Chondrocyte (in vitro differentiated cells): ENCODE measurements around the gene HSPA1B. TPM values are rescaled to one million over a fixed set of nuclear protein-coding genes. Genes with fewer than 3 reads are reported as not detected.
"Not testable (repeated sequence)": the region's sequence is repeated elsewhere in the genome, so short reads cannot be mapped to it uniquely, and the experiment has no call there.

Experiments used
- DNase-seq: peaks from one replicate; pipeline ENCODE4 v3.0.0; 2021; ENCODE audit warnings: mixed read lengths, low spot score
- H3K27ac Mint-ChIP-seq: one replicate; pipeline ENCODE4 v1.8.0; 2021; ENCODE audit warnings: mild to moderate bottlenecking, moderate library complexity, mixed read lengths; ENCODE audit not compliant: unreplicated experiment
- H3K27me3 Mint-ChIP-seq: 2 replicates; pipeline ENCODE4 v1.8.0; 2021; ENCODE audit warnings: low read depth, mixed read lengths
- H3K36me3 Mint-ChIP-seq: 2 replicates; pipeline ENCODE4 v1.8.0; 2021; ENCODE audit warnings: low read depth, mixed read lengths
- H3K4me1 Mint-ChIP-seq: 2 replicates; pipeline ENCODE4 v1.8.0; 2021; ENCODE audit warnings: low read depth, mild to moderate bottlenecking, mixed read lengths
- H3K4me3 Mint-ChIP-seq: one replicate; pipeline ENCODE4 v1.8.0; 2021; ENCODE audit warnings: mild to moderate bottlenecking, moderate library complexity, mixed read lengths; ENCODE audit not compliant: unreplicated experiment
- H3K9me3 Mint-ChIP-seq: 2 replicates; pipeline ENCODE4 v1.8.0; 2021; ENCODE audit warnings: low read depth, mixed read lengths
- CTCF ChIP-seq: fragments of 200-600 bp; sonication (generic); IDR thresholded peaks from 2 replicates; pipeline ENCODE4 v1.5.0; 2021; ENCODE audit warnings: antibody characterized with exemption, mild to moderate bottlenecking, moderate library complexity
- total RNA-seq: library from RNA; stranded (reverse); gene quantifications from 3 replicates; pipeline ENCODE4 v1.2.1, GENCODE V29; 2021

Gene HSPA1B
- total RNA-seq, 1 donor from 2014 or later, result 46.8 TPM

- peak overlapping the region; percentile 49 for H3K27ac Mint-ChIP-seq
Measured at GRCh38 chr6:31842053-31842452, 14.5 kb downstream of the HSPA1B start.

GRCh38 chr6:31844507-31844906, 17.0 kb downstream of the HSPA1B start:
- peaks cover 5% of the 10 kb centered on the region for H3K36me3 Mint-ChIP-seq
- H3K27ac Mint-ChIP-seq, result no peak overlapping the region
- no peaks in the 10 kb centered on the region for H3K27me3 Mint-ChIP-seq
- H3K4me1 Mint-ChIP-seq, result peaks cover under 1% of the 10 kb centered on the region
- no peaks in the 10 kb centered on the region for H3K9me3 Mint-ChIP-seq
- H3K4me3 Mint-ChIP-seq, result no peak overlapping the region
- no peak for TF ChIP-seq CTCF
- DNase-seq, result no peak

More at GRCh38 chr6:31842053-31842452, 14.5 kb downstream of the HSPA1B start:
- H3K27me3 Mint-ChIP-seq, result no peaks in the 10 kb centered on the region
- DNase-seq, result no peak
- no peak overlapping the region for H3K4me3 Mint-ChIP-seq
- TF ChIP-seq CTCF, result no peak
- H3K9me3 Mint-ChIP-seq, result no peaks in the 10 kb centered on the region
- peaks cover 18% of the 10 kb centered on the region for H3K4me1 Mint-ChIP-seq
- peaks cover 19% of the 10 kb centered on the region for H3K36me3 Mint-ChIP-seq

- no peak for DNase-seq
- no peak for TF ChIP-seq CTCF
- no peak overlapping the region for H3K4me3 Mint-ChIP-seq
- H3K4me1 Mint-ChIP-seq, result peaks cover 4% of the 10 kb centered on the region
- H3K36me3 Mint-ChIP-seq, result no peaks in the 10 kb centered on the region
- no peak overlapping the region for H3K27ac Mint-ChIP-seq
- H3K9me3 Mint-ChIP-seq, result no peaks in the 10 kb centered on the region
- H3K27me3 Mint-ChIP-seq, result no peaks in the 10 kb centered on the region
Measured at GRCh38 chr6:31847276-31847978, 19.9 kb downstream of the HSPA1B start.

GRCh38 chr6:31850765-31851484, 23.4 kb downstream of the HSPA1B start:
- TF ChIP-seq CTCF, result no peak
- Mint-ChIP-seq H3K27me3 (no peaks in the 10 kb centered on the region), H3K9me3 (no peaks in the 10 kb centered on the region), H3K4me1 (peaks cover 4% of the 10 kb centered on the region), H3K4me3 (no peak overlapping the region), H3K27ac (peak overlapping the region; percentile 90), H3K36me3 (peaks cover 3% of the 10 kb centered on the region)
- no peak for DNase-seq

- DNase-seq, result no peak
- H3K36me3 Mint-ChIP-seq, result peaks cover 3% of the 10 kb centered on the region
- peak overlapping the region; percentile 9 for H3K4me3 Mint-ChIP-seq
- H3K4me1 Mint-ChIP-seq, result peaks cover 4% of the 10 kb centered on the region
- peak overlapping the region; percentile 90 for H3K27ac Mint-ChIP-seq
- no peak for TF ChIP-seq CTCF
- H3K9me3 Mint-ChIP-seq, result no peaks in the 10 kb centered on the region
- H3K27me3 Mint-ChIP-seq, result no peaks in the 10 kb centered on the region
Measured at GRCh38 chr6:31851485-31851832, 23.9 kb downstream of the HSPA1B start.

- H3K9me3 Mint-ChIP-seq, DNase-seq, H3K27ac Mint-ChIP-seq, H3K27me3 Mint-ChIP-seq, H3K4me1 Mint-ChIP-seq, H3K4me3 Mint-ChIP-seq, H3K36me3 Mint-ChIP-seq: not testable (repeated sequence)
Measured at GRCh38 chr6:31851980-31852718, 24.6 kb downstream of the HSPA1B start.

- Mint-ChIP-seq H3K4me1 (peaks cover 14% of the 10 kb centered on the region), H3K36me3 (peaks cover 14% of the 10 kb centered on the region)
- H3K9me3 Mint-ChIP-seq, H3K27me3 Mint-ChIP-seq, H3K4me3 Mint-ChIP-seq, H3K27ac Mint-ChIP-seq, DNase-seq: not testable (repeated sequence)
Measured at GRCh38 chr6:31857774-31858173, 30.2 kb downstream of the HSPA1B start.
